Tibial artery (tissue), 4 donors: ENCODE measurements around the gene SLC13A1.

Experiments
- DNase-seq, 2 donors: peaks; one replicate each; pipeline ENCODE4 v3.0.0-alpha.2; 2019
- H3K27ac ChIP-seq, 2 donors: fragments of 200-600 bp; sonication (generic) in 1 of 2; 1 replicate in 1 of 2; 2 replicates in 1 of 2; pipeline ENCODE4 v1.5.1; 2018 to 2019; ENCODE audit warnings: mild to moderate bottlenecking in 1 of 2
- H3K27me3 ChIP-seq, 2 donors: fragments of 200-600 bp; sonication (generic) in 1 of 2; one replicate each; pipeline versions ENCODE4 v1.5.1 to v1.6.0; 2016 to 2019
- H3K36me3 ChIP-seq, 3 donors: fragments of 200-600 bp; sonication (generic) in 2 of 3; one replicate each; pipeline ENCODE4 v1.5.1; 2016 to 2019; ENCODE audit warnings: mild to moderate bottlenecking in 2 of 3
- H3K4me1 ChIP-seq, 4 donors: fragments of 200-600 bp; sonication (generic) in 2 of 4; 1 replicate in 3 of 4; 2 replicates in 1 of 4; pipeline ENCODE4 v1.5.1; 2016 to 2019
- H3K4me3 ChIP-seq, 2 donors: fragments of 200-600 bp; sonication (generic) in 1 of 2; 1 replicate in 1 of 2; 2 replicates in 1 of 2; pipeline ENCODE4 v1.5.1; 2018 to 2019; ENCODE audit warnings: mild to moderate bottlenecking in 2 of 2
- H3K9me3 ChIP-seq, 3 donors: fragments of 200-600 bp; sonication (generic) in 1 of 3; one replicate each; pipeline ENCODE4 v1.5.1; 2016 to 2019
- intact Hi-C: fragments of 100-400 bp; cut with DNase I; formaldehyde crosslinking; loops from one replicate; pipeline ENCODE4 v1.15.0; 2023; ENCODE audit warnings: low total_unique reads
- TF ChIP-seq, protein P1 (sequence below), 2 experiments: fragments of 200-600 bp in 1 of 2; fragments of 450-650 bp in 1 of 2; IDR thresholded peaks; one replicate each; pipeline ENCODE4 v1.5.1; 2017 to 2019; ENCODE audit warnings: antibody characterized with exemption in 2 of 2, mild to moderate bottlenecking in 1 of 2, moderate library complexity in 1 of 2

Gene SLC13A1

DNA sequence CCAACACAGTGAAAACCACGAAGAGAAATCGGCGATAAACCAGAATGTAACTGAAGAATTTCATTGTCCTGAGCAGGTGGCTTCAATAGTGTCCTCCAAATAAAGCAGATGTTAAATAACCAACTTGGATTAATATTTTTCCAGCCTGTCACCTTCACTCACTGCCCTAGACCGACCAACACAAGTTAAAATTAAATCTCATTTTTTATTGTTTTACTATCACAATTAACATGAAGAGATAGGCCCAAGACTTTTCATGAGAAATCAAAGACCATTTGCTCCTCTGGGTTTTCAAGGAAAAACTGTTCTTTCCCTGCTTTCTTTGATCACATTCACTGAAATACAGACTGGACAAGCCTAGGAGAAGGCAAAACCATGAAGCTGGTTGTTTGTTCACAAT lies at the start of gene SLC13A1:
TSS of gene SLC13A1 (minus strand) at position 87 of the 400 bp plus-strand sequence. CDS start at position 64, 23 bp downstream.
- Histone ChIP-seq H3K36me3 (no peaks in the 10 kb centered on the region), H3K9me3 (no peaks in the 10 kb centered on the region), H3K4me1 (no peaks in the 10 kb centered on the region), H3K27ac (no peak within 1 kb of the TSS), H3K4me3 (no peak within 1 kb of the TSS), H3K27me3 (no peaks in the 10 kb centered on the region)
- no peak for DNase-seq
- TF ChIP-seq, protein P1, sequence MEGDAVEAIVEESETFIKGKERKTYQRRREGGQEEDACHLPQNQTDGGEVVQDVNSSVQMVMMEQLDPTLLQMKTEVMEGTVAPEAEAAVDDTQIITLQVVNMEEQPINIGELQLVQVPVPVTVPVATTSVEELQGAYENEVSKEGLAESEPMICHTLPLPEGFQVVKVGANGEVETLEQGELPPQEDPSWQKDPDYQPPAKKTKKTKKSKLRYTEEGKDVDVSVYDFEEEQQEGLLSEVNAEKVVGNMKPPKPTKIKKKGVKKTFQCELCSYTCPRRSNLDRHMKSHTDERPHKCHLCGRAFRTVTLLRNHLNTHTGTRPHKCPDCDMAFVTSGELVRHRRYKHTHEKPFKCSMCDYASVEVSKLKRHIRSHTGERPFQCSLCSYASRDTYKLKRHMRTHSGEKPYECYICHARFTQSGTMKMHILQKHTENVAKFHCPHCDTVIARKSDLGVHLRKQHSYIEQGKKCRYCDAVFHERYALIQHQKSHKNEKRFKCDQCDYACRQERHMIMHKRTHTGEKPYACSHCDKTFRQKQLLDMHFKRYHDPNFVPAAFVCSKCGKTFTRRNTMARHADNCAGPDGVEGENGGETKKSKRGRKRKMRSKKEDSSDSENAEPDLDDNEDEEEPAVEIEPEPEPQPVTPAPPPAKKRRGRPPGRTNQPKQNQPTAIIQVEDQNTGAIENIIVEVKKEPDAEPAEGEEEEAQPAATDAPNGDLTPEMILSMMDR (IDR thresholded peaks at IDR 0.05) = no peak
- intact Hi-C loops = no loop called here

DNA sequence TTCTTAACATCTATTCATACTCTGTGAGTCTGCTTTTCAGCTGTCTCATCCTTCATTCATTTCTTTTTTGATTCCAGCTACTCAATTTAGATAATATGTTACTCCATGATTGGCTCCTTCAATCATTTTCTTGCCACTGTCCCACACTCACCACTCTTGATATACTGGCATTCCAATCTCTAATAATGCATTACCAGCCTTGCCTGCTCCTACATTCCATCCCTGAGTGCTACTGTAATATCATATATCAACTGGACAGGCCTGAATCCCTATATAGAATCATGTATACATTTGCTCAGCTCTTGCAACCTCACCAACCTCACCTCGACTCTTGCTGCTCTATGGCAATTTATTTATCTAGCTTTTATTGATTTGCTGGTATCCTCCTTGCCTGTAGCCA lies 45.0 kb upstream of the SLC13A1 start:
- no peak for DNase-seq
- TF ChIP-seq, protein P1 (IDR thresholded peaks at IDR 0.05) = no peak
- Histone ChIP-seq H3K36me3 (no peaks in the 10 kb centered on the region), H3K9me3 (no peaks in the 10 kb centered on the region), H3K4me1 (no peaks in the 10 kb centered on the region), H3K27ac (no peak overlapping the region), H3K27me3 (no peaks in the 10 kb centered on the region), H3K4me3 (no peak overlapping the region)
- intact Hi-C loops = no loop called here

- Histone ChIP-seq H3K4me1 (no peaks in the 10 kb centered on the region), H3K9me3 (no peaks in the 10 kb centered on the region), H3K36me3 (no peaks in the 10 kb centered on the region), H3K27ac (no peak overlapping the region), H3K27me3 (no peaks in the 10 kb centered on the region), H3K4me3 (no peak overlapping the region)
- TF ChIP-seq, protein P1 (IDR thresholded peaks at IDR 0.05) = no peak
- DNase-seq = no peak
- intact Hi-C loops = no loop called here
These were observed 42.8 kb upstream of the SLC13A1 start for GRCh38 chr7:123242467-123243092.

DNA sequence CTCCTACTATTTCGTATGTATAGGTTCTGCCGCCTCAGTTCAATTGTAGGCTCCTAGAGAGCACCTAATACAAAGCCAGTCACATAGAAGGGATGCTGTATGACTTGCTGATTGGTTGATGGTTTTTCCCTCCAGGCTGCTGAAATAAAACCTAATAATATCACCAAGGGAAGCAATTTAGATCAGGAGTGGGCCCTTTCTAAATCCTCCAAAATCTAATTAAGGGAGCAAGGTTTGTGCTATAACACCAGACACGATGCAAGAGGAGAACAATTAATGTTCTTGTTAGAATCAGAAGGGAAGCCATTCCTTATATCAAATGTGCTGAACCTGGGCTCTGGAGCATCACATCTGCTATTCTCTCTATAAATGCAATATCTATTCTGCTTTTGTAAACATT lies 42.0 kb upstream of the SLC13A1 start:
- H3K27ac ChIP-seq = no peak overlapping the region
- H3K4me1 ChIP-seq = no peaks in the 10 kb centered on the region
- intact Hi-C loops = no loop called here
- no peak overlapping the region for H3K4me3 ChIP-seq
- TF ChIP-seq, protein P1 (IDR thresholded peaks at IDR 0.05) = no peak
- DNase-seq = no peak
- no peaks in the 10 kb centered on the region for H3K27me3 ChIP-seq
- no peaks in the 10 kb centered on the region for H3K9me3 ChIP-seq
- H3K36me3 ChIP-seq = no peaks in the 10 kb centered on the region

- Histone ChIP-seq H3K27ac (no peak overlapping the region), H3K4me1 (no peaks in the 10 kb centered on the region), H3K27me3 (no peaks in the 10 kb centered on the region), H3K9me3 (no peaks in the 10 kb centered on the region), H3K36me3 (no peaks in the 10 kb centered on the region), H3K4me3 (no peak overlapping the region)
- intact Hi-C loops = no loop called here
- DNase-seq = no peak
- TF ChIP-seq, protein P1 (IDR thresholded peaks at IDR 0.05) = no peak
These were observed 31.5 kb upstream of the SLC13A1 start for GRCh38 chr7:123231021-123232000.
